GM19099 (cell line): ENCODE results near the gene VPS35L.

ENCODE experiments used
- POLR2A ChIP-seq: IDR thresholded peaks from 3 replicates; pipeline ENCODE4 v1.6.1; 2011; ENCODE audit warnings: low read depth; ENCODE audit not compliant: insufficient read length; ENCODE audit errors: extremely low read depth

VPS35L gene

GRCh38 chr16:19567560-19567959, 12.1 kb downstream of the VPS35L start:
- no peak for TF ChIP-seq POLR2A

- TF ChIP-seq POLR2A = no peak
These were observed 18.5 kb downstream of the VPS35L start for GRCh38 chr16:19573997-19574396.

- TF ChIP-seq POLR2A = no peak
These were observed 19.1 kb downstream of the VPS35L start for GRCh38 chr16:19574615-19575014.

- no peak for TF ChIP-seq POLR2A
These were observed 23.0 kb downstream of the VPS35L start for GRCh38 chr16:19578378-19578971.

- no peak for TF ChIP-seq POLR2A
These were observed 26.7 kb downstream of the VPS35L start for GRCh38 chr16:19582050-19582831.

- TF ChIP-seq POLR2A = no peak
These were observed 28.3 kb downstream of the VPS35L start for GRCh38 chr16:19583665-19584300.

- TF ChIP-seq POLR2A = no peak
These were observed 33.2 kb downstream of the VPS35L start for GRCh38 chr16:19588661-19589060.

GRCh38 chr16:19589106-19589505, 33.6 kb downstream of the VPS35L start:
- no peak for TF ChIP-seq POLR2A

GRCh38 chr16:19589771-19590302, 34.3 kb downstream of the VPS35L start:
- TF ChIP-seq POLR2A = no peak

GRCh38 chr16:19595043-19595767, 39.7 kb downstream of the VPS35L start:
- TF ChIP-seq POLR2A = no peak

- no peak for TF ChIP-seq POLR2A
These were observed 43.5 kb downstream of the VPS35L start for GRCh38 chr16:19598805-19599510.

- no peak for TF ChIP-seq POLR2A
These were observed 44.6 kb downstream of the VPS35L start for GRCh38 chr16:19599968-19600716.

GRCh38 chr16:19601083-19601976, 45.8 kb downstream of the VPS35L start:
- no peak for TF ChIP-seq POLR2A
